A549 (cell line): ENCODE data around the gene SSNA1.

Source experiments
- MYC ChIP-seq: IDR thresholded peaks from 2 replicates; pipeline ENCODE4 v1.6.1; 2012; ENCODE audit warnings: mild to moderate bottlenecking, inconsistent platforms, low read length, improper control_type of control experiment, borderline replicate concordance
- TF ChIP-seq, protein P1 (sequence below): fragments of >200 bp; sonication (Bioruptor Twin); formaldehyde crosslinking; IDR thresholded peaks from 3 replicates; pipeline ENCODE4 v1.5.1; 2016

- TF ChIP-seq, protein P1, sequence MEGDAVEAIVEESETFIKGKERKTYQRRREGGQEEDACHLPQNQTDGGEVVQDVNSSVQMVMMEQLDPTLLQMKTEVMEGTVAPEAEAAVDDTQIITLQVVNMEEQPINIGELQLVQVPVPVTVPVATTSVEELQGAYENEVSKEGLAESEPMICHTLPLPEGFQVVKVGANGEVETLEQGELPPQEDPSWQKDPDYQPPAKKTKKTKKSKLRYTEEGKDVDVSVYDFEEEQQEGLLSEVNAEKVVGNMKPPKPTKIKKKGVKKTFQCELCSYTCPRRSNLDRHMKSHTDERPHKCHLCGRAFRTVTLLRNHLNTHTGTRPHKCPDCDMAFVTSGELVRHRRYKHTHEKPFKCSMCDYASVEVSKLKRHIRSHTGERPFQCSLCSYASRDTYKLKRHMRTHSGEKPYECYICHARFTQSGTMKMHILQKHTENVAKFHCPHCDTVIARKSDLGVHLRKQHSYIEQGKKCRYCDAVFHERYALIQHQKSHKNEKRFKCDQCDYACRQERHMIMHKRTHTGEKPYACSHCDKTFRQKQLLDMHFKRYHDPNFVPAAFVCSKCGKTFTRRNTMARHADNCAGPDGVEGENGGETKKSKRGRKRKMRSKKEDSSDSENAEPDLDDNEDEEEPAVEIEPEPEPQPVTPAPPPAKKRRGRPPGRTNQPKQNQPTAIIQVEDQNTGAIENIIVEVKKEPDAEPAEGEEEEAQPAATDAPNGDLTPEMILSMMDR: no peak
- no peak for TF ChIP-seq MYC
These were observed 21.9 kb upstream of the SSNA1 start for GRCh38 chr9:137166380-137167229.
